Measurements from ENCODE around the gene ARMC8. TPM values are rescaled to one million over a fixed set of nuclear protein-coding genes. Genes with fewer than 3 reads are reported as not detected.
A peak's percentile ranks its signal among the peaks of the same experiment; 100 is the strongest.

ARMC8 gene
- total RNA-seq, 1 donor: 59.0 TPM

GRCh38 chr3:138157743-138158142 lies 29.4 kb upstream of the ARMC8 start:
- Histone ChIP-seq H3K36me3 (ENCODE audit: insufficient read depth, low read length) (peaks cover 10% of the 10 kb centered on the region), H3K9me3 (ENCODE audit: low read depth, low read length) (no peaks in the 10 kb centered on the region), H3K4me2 (ENCODE audit: insufficient read depth, low read length) (no peak overlapping the region), H3K27ac (ENCODE audit: low read depth, low read length) (no peak overlapping the region), H4K20me1 (ENCODE audit: insufficient read depth, low read length) (no peaks in the 10 kb centered on the region), H3K79me2 (ENCODE audit: insufficient read depth, low read length) (no peaks in the 10 kb centered on the region), H2AFZ (ENCODE audit: low read length) (no peak overlapping the region), H3K27me3 (ENCODE audit: insufficient read depth, low read length) (no peaks in the 10 kb centered on the region), H3K4me3 (ENCODE audit: insufficient read depth, low read length) (no peak overlapping the region), H3K4me1 (ENCODE audit: insufficient read depth, low read length) (no peaks in the 10 kb centered on the region)
- no peak for TF ChIP-seq CTCF (IDR thresholded peaks at IDR 0.05; ENCODE audit: extremely low read depth, low read depth, low read length)
- DNase-seq (ENCODE audit: insufficient read length, low spot score, missing footprints): no peak

- Histone ChIP-seq H3K27me3 (ENCODE audit: insufficient read depth, low read length) (no peaks in the 10 kb centered on the region), H3K4me3 (ENCODE audit: insufficient read depth, low read length) (no peak overlapping the region), H3K27ac (ENCODE audit: low read depth, low read length) (no peak overlapping the region), H3K79me2 (ENCODE audit: insufficient read depth, low read length) (no peaks in the 10 kb centered on the region), H3K4me1 (ENCODE audit: insufficient read depth, low read length) (no peaks in the 10 kb centered on the region), H3K36me3 (ENCODE audit: insufficient read depth, low read length) (peaks cover 59% of the 10 kb centered on the region), H4K20me1 (ENCODE audit: insufficient read depth, low read length) (no peaks in the 10 kb centered on the region), H2AFZ (ENCODE audit: low read length) (no peak overlapping the region), H3K9me3 (ENCODE audit: low read depth, low read length) (no peaks in the 10 kb centered on the region), H3K4me2 (ENCODE audit: insufficient read depth, low read length) (no peak overlapping the region)
- TF ChIP-seq CTCF (IDR thresholded peaks at IDR 0.05; ENCODE audit: extremely low read depth, low read depth, low read length): no peak
- DNase-seq (ENCODE audit: insufficient read length, low spot score, missing footprints): no peak
Observed at GRCh38 chr3:138165061-138165460, 22.0 kb upstream of the ARMC8 start.

GRCh38 chr3:138172625-138173024 lies 14.5 kb upstream of the ARMC8 start:
- Histone ChIP-seq H3K4me3 (ENCODE audit: insufficient read depth, low read length) (no peak overlapping the region), H3K4me2 (ENCODE audit: insufficient read depth, low read length) (no peak overlapping the region), H2AFZ (ENCODE audit: low read length) (no peak overlapping the region), H3K9me3 (ENCODE audit: low read depth, low read length) (no peaks in the 10 kb centered on the region), H3K4me1 (ENCODE audit: insufficient read depth, low read length) (peaks cover 12% of the 10 kb centered on the region), H4K20me1 (ENCODE audit: insufficient read depth, low read length) (peaks cover 3% of the 10 kb centered on the region), H3K27ac (ENCODE audit: low read depth, low read length) (no peak overlapping the region), H3K79me2 (ENCODE audit: insufficient read depth, low read length) (peaks cover 29% of the 10 kb centered on the region), H3K27me3 (ENCODE audit: insufficient read depth, low read length) (no peaks in the 10 kb centered on the region), H3K36me3 (ENCODE audit: insufficient read depth, low read length) (peaks cover 25% of the 10 kb centered on the region)
- no peak for DNase-seq (ENCODE audit: insufficient read length, low spot score, missing footprints)
- no peak for TF ChIP-seq CTCF (IDR thresholded peaks at IDR 0.05; ENCODE audit: extremely low read depth, low read depth, low read length)

GRCh38 chr3:138173769-138174420 lies 13.2 kb upstream of the ARMC8 start:
- Histone ChIP-seq H3K4me3 (ENCODE audit: insufficient read depth, low read length) (peak overlapping the region; percentile 78), H3K36me3 (ENCODE audit: insufficient read depth, low read length) (peaks cover 16% of the 10 kb centered on the region), H3K4me2 (ENCODE audit: insufficient read depth, low read length) (peak overlapping the region; percentile 99), H3K27me3 (ENCODE audit: insufficient read depth, low read length) (no peaks in the 10 kb centered on the region), H3K9me3 (ENCODE audit: low read depth, low read length) (no peaks in the 10 kb centered on the region), H3K79me2 (ENCODE audit: insufficient read depth, low read length) (peaks cover 29% of the 10 kb centered on the region), H3K4me1 (ENCODE audit: insufficient read depth, low read length) (peaks cover 12% of the 10 kb centered on the region), H3K27ac (ENCODE audit: low read depth, low read length) (peak overlapping the region; percentile 52), H4K20me1 (ENCODE audit: insufficient read depth, low read length) (peaks cover 3% of the 10 kb centered on the region), H2AFZ (ENCODE audit: low read length) (peak overlapping the region; percentile 82)
- no peak for DNase-seq (ENCODE audit: insufficient read length, low spot score, missing footprints)
- no peak for TF ChIP-seq CTCF (IDR thresholded peaks at IDR 0.05; ENCODE audit: extremely low read depth, low read depth, low read length)
